Parathyroid adenoma (tissue), 2 donors: ENCODE measurements around the gene UNC93B1.
"Not testable (repeated sequence)": the region's sequence is repeated elsewhere in the genome, so short reads cannot be mapped to it uniquely, and the experiment has no call there.

ENCODE experiments used
- H2AFZ ChIP-seq: fragments of 300-600 bp; sonication (generic); one replicate; pipeline ENCODE4 v1.7.0; 2017; ENCODE audit warnings: antibody characterized with exemption, mild to moderate bottlenecking
- H3K27ac ChIP-seq: fragments of 300-600 bp; sonication (generic); one replicate; pipeline ENCODE4 v1.7.0; 2017
- H3K27me3 ChIP-seq: fragments of 300-600 bp; sonication (generic); one replicate; pipeline ENCODE4 v1.7.0; 2017; ENCODE audit warnings: low read length; ENCODE audit not compliant: control insufficient read depth, insufficient read depth
- H3K36me3 ChIP-seq: fragments of 300-600 bp; sonication (generic); one replicate; pipeline ENCODE4 v1.7.0; 2017; ENCODE audit warnings: low read length; ENCODE audit not compliant: control insufficient read depth, insufficient read depth
- H3K4me1 ChIP-seq: fragments of 300-600 bp; sonication (generic); one replicate; pipeline ENCODE4 v1.7.0; 2017; ENCODE audit warnings: control low read depth
- H3K4me2 ChIP-seq: fragments of 300-600 bp; sonication (generic); one replicate; pipeline ENCODE4 v1.7.0; 2017; ENCODE audit warnings: low read length
- H3K4me3 ChIP-seq: fragments of 300-600 bp; sonication (generic); one replicate; pipeline ENCODE4 v1.7.0; 2017; ENCODE audit warnings: low read depth, low read length
- H3K79me2 ChIP-seq: fragments of 300-600 bp; sonication (generic); one replicate; pipeline ENCODE4 v1.7.0; 2017; ENCODE audit warnings: control low read depth
- H3K9ac ChIP-seq: fragments of 300-600 bp; sonication (generic); one replicate; pipeline ENCODE4 v1.7.0; 2017; ENCODE audit warnings: mild to moderate bottlenecking
- H3K9me3 ChIP-seq: fragments of 300-600 bp; sonication (generic); one replicate; pipeline ENCODE4 v1.7.0; 2017; ENCODE audit warnings: low read length; ENCODE audit not compliant: control insufficient read depth
- TF ChIP-seq, protein P1 (sequence below): fragments of 300-600 bp; sonication (generic); IDR thresholded peaks from one replicate; pipeline ENCODE4 v1.7.0; 2017; ENCODE audit warnings: antibody characterized with exemption, mild to moderate bottlenecking
- donor health status: primary hyperparathyroidism.

UNC93B1 gene

DNA sequence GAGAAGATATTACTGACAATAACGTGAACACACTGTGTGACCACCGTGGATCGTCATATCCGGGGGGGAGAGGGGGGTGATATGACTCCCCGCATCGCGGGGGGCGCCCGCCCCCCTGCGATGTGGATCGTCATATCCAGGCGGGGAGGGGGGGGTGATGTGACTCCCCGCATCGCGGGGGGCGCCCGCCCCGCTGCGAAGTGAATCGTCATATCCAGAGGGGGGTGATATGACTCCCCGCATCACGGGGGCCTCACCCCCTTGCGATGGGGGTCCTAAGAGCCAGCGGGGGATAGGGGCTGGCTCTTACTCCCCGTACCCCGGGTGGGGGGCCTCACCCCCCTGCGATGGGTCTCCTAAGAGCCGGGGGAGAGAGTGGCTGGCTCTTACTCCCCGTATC is 19.9 kb downstream of the UNC93B1 start:
- no peaks in the 10 kb centered on the region for H3K36me3 ChIP-seq
- TF ChIP-seq, protein P1, sequence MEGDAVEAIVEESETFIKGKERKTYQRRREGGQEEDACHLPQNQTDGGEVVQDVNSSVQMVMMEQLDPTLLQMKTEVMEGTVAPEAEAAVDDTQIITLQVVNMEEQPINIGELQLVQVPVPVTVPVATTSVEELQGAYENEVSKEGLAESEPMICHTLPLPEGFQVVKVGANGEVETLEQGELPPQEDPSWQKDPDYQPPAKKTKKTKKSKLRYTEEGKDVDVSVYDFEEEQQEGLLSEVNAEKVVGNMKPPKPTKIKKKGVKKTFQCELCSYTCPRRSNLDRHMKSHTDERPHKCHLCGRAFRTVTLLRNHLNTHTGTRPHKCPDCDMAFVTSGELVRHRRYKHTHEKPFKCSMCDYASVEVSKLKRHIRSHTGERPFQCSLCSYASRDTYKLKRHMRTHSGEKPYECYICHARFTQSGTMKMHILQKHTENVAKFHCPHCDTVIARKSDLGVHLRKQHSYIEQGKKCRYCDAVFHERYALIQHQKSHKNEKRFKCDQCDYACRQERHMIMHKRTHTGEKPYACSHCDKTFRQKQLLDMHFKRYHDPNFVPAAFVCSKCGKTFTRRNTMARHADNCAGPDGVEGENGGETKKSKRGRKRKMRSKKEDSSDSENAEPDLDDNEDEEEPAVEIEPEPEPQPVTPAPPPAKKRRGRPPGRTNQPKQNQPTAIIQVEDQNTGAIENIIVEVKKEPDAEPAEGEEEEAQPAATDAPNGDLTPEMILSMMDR: no peak
- peaks cover 6% of the 10 kb centered on the region for H3K4me1 ChIP-seq

GRCh38 chr11:67982255-67982857 is 21.5 kb downstream of the UNC93B1 start:
- H3K79me2 ChIP-seq, H3K4me2 ChIP-seq, H3K27ac ChIP-seq, H3K4me3 ChIP-seq, H3K9ac ChIP-seq, H3K36me3 ChIP-seq, H3K27me3 ChIP-seq, H2AFZ ChIP-seq, H3K9me3 ChIP-seq, H3K4me1 ChIP-seq: not testable (repeated sequence)

More for the DNA sequence above, 19.9 kb downstream of the UNC93B1 start:
- Histone ChIP-seq H3K4me3 (no peak overlapping the region), H3K9ac (no peak overlapping the region), H3K79me2 (no peaks in the 10 kb centered on the region), H3K27me3 (no peaks in the 10 kb centered on the region), H3K4me2 (no peak overlapping the region), H2AFZ (no peak overlapping the region), H3K27ac (no peak overlapping the region), H3K9me3 (no peaks in the 10 kb centered on the region)

DNA sequence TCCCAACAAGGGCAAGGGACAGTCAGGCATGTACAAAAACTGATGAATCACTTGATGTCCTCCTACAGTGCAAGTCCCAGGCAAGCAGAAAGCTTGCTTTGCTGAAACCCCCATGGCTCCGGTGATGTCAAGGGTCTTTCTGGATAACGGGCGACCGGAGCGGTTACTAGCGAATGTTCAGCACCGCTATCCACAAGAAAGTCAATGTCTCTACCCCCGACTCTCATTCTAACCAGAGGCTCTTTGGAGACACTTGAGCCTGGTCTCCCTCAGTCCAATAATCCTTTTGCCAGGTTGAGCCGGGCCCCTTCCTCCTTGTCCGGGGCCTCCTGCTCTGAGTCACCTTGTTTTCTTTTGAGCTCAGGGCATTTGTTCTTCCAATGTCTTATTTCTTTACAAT is 22.7 kb downstream of the UNC93B1 start:
- H3K36me3 ChIP-seq, H3K9me3 ChIP-seq, H3K4me3 ChIP-seq, H3K4me2 ChIP-seq, H2AFZ ChIP-seq, H3K79me2 ChIP-seq, H3K4me1 ChIP-seq, H3K9ac ChIP-seq, H3K27me3 ChIP-seq, H3K27ac ChIP-seq: not testable (repeated sequence)

DNA sequence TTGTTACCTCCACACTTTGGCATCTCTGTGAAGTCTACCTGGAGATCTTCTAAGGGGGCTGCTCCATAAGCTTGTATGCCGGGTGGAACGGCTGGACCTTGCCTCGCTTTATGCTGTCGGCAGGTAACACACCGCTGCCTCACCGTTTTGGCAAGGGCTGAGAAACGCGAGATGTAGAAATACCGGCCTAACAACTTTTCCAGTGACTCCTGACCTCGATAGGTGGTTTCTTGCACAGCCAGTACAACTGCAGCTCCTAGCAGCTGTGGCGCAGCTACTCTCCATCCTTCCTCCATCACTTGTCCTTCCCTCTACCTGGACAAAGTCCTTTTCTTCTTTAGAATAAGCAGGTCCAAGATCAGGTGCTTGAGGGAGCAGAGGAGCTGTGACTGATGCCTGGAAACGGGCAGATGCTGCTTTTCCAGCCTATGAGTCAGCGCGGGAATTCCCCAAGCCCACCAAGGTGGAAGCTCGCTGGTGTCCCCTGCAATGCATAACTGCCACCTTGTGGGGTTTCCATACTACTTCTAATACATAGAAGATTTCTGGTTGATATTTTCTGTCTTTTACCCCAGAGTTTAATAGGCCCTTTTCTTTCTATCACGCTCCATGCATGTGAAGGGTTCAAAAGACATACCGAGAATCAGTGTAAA is 25.0 kb downstream of the UNC93B1 start:
- not testable (repeated sequence) for H3K9me3 ChIP-seq, H3K9ac ChIP-seq, H3K4me1 ChIP-seq, H3K27me3 ChIP-seq, H3K4me2 ChIP-seq, H3K79me2 ChIP-seq, H3K36me3 ChIP-seq
- H3K4me3 ChIP-seq: peak overlapping the region; percentile 16
- H3K27ac ChIP-seq: peak overlapping the region; percentile 82
- peak overlapping the region; percentile 66 for H2AFZ ChIP-seq

GRCh38 chr11:67974746-67975145 is 29.2 kb downstream of the UNC93B1 start:
- not testable (repeated sequence) for H3K27me3 ChIP-seq, H3K79me2 ChIP-seq, H2AFZ ChIP-seq, H3K4me1 ChIP-seq, H3K27ac ChIP-seq, H3K4me3 ChIP-seq, H3K9ac ChIP-seq, H3K9me3 ChIP-seq, H3K4me2 ChIP-seq, H3K36me3 ChIP-seq

- H2AFZ ChIP-seq: not testable (repeated sequence)
Observed at GRCh38 chr11:67965830-67966348, 38.0 kb downstream of the UNC93B1 start.

DNA sequence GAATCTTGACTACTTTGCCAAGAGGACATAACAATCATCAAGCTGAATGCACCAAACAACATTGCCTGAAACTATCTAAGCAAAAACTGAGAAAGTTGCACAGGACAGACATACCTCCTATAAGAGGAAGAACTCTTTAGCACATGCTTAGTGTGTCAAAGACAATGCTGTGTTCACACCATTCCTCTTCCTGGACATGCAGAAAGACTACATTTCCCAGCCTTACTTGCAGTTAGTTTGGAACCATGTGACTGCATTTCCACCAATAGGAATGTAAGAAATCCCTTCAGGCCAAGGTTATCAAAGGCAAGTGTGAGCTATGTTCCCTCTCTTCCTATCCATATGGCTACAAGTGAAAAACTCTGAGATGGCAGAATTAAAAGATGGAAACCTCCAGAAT is 39.2 kb downstream of the UNC93B1 start:
- not testable (repeated sequence) for H3K36me3 ChIP-seq, H3K79me2 ChIP-seq, H3K4me3 ChIP-seq, H3K27me3 ChIP-seq, H3K4me2 ChIP-seq, H3K9ac ChIP-seq, H2AFZ ChIP-seq, H3K27ac ChIP-seq, H3K9me3 ChIP-seq, H3K4me1 ChIP-seq

More at GRCh38 chr11:67965830-67966348, 38.0 kb downstream of the UNC93B1 start:
- not testable (repeated sequence) for H3K79me2 ChIP-seq, H3K4me2 ChIP-seq, H3K36me3 ChIP-seq, H3K9me3 ChIP-seq, H3K4me1 ChIP-seq, H3K9ac ChIP-seq, H3K27ac ChIP-seq, H3K4me3 ChIP-seq, H3K27me3 ChIP-seq

DNA sequence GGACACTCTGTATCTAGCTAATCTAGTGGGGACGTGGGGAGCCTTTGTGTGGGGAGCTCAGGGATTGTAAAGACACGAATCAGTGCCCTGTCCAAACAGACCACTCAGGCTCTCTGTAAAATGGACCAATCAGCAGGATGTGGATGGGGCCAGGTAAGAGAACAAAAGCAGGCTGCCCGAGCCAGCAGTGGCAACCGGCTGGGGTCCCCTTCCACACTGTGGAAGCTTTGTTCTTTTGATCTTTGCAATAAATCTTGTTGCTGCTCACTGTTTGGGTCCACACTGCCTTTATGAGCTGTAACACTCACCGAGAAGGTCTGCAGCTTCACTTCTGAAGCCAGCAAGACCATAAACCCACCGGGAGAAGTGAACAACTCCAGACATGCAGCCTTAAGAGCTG is 40.0 kb downstream of the UNC93B1 start:
- H3K4me2 ChIP-seq, H3K4me1 ChIP-seq, H3K27me3 ChIP-seq, H3K27ac ChIP-seq, H3K9ac ChIP-seq, H3K79me2 ChIP-seq, H3K4me3 ChIP-seq, H3K9me3 ChIP-seq, H2AFZ ChIP-seq, H3K36me3 ChIP-seq: not testable (repeated sequence)

GRCh38 chr11:67963217-67963616 is 40.7 kb downstream of the UNC93B1 start:
- not testable (repeated sequence) for H3K9ac ChIP-seq, H3K4me1 ChIP-seq, H3K36me3 ChIP-seq, H2AFZ ChIP-seq, H3K27me3 ChIP-seq, H3K4me3 ChIP-seq, H3K9me3 ChIP-seq, H3K4me2 ChIP-seq, H3K27ac ChIP-seq, H3K79me2 ChIP-seq

- H2AFZ ChIP-seq: peak overlapping the region; percentile 68
- H3K27me3 ChIP-seq, H3K4me2 ChIP-seq, H3K4me3 ChIP-seq, H3K4me1 ChIP-seq, H3K36me3 ChIP-seq, H3K79me2 ChIP-seq, H3K9me3 ChIP-seq, H3K9ac ChIP-seq, H3K27ac ChIP-seq: not testable (repeated sequence)
Observed at GRCh38 chr11:67956236-67956635, 47.7 kb downstream of the UNC93B1 start.
